GM18873 (cell line): ENCODE data around the gene MBP.
"Not testable (repeated sequence)": the region's sequence is repeated elsewhere in the genome, so short reads cannot be mapped to it uniquely, and the experiment has no call there.

ENCODE experiments used
- ATAC-seq: cut with Tn5 transposase; IDR thresholded peaks from one replicate; pipeline ENCODE4 v1.9.1; 2021; ENCODE audit warnings: mild to moderate bottlenecking, moderate library complexity, moderate number of reproducible peaks; ENCODE audit not compliant: unreplicated experiment, low FRiP score

The MBP gene

DNA sequence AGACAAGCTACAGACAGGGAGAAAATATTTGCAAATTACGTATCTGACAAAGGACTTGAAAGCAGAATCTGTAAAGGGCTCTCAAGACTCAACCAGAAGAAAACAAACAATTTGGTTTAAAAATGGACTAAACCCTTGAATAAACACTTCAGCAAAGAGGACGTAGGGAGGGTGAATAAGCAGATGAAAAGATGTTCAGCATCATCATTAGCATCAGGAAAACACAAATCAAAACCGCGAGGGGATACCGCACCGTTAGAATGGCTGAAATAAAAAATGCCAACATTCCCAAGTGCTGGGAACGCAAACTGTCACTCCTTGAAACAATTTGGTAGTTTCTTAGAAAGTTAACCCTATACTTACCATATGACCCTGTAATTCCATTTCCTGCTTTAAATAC, 136.7 kb downstream of the MBP start:
- ATAC-seq = no peak

DNA sequence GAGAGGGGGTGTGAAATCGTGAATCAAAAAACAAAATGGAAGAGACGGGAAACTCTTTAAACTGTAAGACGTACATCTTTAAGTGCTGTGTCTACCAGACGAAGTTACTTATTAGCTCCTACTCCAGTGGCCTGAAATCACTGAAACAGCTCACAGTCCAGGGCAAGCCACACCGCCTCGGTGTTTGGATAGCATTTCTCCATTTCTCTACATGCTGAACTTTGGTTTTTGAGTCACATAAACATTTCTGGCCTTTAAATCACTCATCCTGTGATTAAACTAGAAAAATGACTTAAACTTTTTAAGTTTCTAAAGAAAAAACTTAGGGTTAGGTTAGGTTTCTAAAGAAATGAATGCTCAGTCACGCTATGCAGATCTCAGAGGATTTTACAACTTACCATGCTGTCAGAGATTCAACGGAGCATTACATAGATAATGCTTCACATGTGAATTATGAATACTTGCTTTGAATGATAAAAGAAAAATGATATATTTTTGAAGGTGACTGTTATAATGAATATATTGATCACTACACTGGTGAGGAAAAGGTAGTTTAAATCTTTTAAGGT, 138.4 kb downstream of the MBP start:
- no peak for ATAC-seq

DNA sequence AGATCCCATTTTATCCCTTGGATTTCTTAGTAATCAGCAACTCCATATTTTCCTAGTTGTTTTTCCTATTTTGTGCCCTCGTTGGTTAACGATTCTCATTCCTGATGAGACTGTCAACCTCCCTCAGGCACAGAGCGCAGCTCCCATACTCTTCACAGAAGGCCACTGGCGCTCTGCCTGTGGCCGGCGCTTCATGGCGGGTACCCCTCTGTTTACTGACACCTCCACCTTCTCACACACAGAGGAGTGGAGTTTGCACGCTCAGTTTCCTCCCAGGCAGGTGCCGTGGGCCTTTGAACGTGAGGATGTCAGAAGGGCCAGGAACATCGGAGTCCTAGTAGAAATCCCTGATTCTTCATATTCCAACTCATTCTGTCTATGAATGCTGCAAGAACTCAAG, 139.0 kb downstream of the MBP start:
- no peak for ATAC-seq

DNA sequence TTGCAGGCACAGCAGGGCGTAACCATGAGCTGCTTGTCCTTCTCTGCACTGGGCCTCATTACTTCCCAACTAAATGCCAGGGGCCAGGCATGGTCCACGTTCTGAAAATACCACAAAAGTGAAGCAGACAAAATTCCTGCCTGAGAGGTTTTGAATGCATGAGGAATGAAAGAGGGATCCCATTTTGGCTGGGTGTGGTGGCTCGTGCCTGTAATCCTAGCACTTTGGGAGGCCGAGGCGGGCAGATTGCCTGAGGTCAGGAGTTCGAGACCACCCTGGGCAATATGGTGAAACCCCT, 139.5 kb downstream of the MBP start:
- ATAC-seq = no peak

DNA sequence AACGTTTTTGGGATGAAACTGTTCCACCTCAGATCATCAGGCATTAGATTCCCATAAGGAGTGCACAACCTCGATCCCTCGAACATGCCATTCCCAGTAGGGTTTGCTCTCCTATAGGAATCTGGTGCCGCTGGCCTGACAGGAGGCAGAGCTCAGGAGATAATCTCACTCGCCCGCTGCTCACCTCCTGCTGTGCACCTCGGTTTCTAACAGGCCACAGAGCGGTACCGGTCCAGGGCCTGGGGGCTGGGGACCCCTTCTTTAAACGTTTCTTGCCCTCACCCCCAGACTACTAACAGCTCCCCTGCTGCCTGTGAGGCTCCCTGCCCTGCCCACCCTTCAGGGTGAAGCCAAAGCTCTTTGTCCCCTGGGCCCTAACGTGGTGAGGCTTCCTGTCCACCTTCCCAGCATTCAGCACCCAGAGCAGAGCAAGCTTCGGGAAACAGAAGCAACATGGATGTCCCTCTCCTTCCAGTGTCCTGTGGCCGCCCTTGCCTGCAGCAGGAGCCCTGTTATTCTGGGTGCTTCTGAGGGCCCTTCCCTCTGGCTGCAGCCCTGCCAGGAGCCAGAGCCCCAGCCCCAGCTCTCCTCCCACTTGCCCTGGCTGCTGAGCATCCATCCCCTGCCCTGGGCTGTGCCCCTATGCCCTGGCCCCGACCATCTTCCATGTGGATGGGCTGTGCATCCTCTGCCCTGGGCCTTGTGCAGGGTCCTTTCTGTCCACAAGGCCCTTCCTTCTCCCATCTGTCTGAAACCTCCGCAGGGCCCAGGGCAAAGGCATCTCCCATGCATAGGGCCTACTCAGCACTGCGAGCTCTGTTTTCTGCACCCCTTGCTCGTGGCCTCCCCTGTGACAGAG, 140.1 kb downstream of the MBP start:
- no peak for ATAC-seq

DNA sequence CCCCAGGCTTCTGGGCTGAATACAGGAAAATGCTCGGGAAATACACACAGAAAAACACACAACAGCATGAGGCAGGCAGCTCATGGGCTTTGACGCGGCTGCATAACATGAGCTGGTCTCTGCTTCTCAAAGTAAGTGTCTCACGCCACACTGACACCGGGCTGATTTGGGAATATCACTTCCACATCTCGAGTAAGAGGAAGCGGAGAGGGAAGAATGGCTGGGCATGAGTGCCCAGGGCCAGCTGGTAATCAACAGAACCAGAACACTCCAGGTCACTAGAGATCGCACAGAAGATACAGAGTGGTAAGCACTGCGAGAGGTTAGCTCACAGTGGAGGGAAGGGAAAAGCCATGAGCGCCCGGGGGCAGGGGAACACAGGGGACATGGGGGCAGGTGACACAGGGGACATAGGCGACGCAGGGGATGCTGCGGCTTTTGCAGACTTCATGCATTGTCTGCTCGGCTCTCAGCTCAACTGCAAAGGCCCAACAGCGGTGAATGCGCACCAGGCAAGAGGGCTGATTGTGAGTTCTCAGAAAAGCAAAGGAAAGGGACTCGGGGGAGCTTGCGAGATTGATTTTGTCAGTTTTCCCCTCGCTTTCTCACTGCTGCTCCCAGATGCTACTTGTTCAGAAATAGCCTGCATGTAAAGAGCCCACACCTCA, 141.4 kb downstream of the MBP start:
- no peak for ATAC-seq

DNA sequence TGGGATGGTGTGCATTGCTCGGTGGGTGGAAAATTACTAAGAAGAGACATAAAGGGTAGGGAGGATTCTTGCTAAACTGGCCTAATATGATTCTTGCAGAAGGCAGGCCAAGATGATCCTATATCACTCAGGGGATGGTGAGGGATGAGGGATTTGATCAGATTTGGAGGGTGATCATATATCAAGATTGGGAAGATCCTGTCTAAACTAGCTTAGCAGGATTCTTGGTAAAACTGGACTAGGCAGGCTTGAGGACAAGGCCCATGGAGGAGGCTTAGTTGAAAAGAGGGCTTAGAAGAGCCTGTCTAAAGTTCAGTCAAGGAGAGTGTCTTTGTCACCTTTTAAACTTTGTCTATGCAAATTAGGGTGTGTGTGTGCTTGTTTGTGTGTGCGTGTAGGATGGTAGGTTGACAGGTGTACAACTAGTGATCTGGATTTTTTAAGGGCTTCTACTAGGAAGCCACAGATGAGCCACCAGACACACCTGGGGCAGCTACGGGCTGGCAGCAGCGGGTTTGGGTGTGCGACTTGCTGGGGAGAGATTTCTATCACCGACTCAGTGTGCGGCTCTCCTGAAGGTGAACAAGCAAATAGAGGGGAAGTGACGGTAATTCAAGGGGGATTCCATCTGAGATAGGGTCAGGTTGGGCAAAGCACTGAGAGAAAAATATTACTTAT, 142.1 kb downstream of the MBP start:
- not testable (repeated sequence) for ATAC-seq

DNA sequence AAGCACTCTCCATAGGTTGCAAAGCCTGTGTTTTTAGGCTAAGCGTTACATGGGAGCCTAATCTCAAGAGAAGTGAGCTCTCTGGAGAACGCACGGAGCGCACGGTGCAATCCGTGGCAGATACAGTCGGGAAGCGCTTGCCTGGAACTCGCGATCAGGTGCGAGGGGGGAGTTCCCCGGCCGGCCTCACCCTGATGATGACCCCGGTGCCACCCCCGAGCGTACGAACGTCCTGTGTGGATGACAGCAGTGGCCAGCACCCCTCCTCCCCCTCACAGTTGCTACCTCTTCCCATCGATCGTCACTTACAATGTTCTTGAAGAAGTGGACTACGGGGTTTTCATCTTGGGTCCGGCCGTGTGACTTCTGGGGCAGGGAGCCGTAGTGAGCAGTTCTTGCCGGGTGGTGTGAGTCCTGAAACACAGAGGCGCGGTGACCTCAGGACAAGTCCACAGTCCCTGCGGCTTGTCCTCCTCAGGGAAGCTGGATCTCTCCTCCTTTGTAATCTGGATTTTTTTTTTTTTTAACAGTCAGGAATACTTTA, 142.9 kb downstream of the MBP start:
- ATAC-seq = no peak

DNA sequence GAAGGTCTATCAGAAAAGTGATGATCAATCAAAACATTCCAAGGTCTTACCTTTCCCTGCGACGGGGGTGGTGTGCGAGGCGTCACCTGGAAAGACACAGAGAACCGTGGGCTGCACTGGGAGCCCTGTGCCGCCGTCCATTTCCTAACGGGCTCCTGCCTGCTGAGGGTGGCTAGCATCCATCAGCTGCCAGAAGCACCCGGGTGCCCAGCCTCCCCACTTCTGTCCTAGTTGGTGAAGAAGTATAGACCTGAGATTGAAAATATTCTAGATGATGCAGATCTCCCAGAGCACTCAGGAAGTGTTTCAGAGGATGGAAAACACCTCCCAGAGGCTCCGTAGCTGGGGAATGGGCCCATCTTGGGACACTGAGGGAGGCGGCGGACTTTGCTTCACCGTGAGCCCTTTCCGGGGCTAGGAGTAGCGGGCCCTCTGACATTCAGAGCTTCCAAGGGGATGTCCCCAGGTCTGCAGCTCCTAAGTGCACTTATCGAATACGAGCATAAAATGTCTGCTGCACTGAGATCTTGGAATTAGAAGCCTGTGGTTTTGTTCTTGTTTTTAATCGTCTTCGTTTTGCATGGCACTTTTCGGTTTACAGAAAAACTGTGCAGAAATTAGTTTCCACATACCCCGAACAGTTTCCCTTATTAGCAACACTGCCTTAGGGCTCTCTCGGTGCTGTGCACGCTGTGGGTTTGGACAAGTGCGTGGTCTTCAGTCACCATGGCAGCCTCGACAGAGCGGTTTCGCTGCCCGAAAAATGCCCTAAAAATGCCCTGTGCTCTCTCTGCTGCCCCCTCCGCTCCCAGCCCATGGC, 143.5 kb downstream of the MBP start:
- peak; percentile 56 for ATAC-seq

DNA sequence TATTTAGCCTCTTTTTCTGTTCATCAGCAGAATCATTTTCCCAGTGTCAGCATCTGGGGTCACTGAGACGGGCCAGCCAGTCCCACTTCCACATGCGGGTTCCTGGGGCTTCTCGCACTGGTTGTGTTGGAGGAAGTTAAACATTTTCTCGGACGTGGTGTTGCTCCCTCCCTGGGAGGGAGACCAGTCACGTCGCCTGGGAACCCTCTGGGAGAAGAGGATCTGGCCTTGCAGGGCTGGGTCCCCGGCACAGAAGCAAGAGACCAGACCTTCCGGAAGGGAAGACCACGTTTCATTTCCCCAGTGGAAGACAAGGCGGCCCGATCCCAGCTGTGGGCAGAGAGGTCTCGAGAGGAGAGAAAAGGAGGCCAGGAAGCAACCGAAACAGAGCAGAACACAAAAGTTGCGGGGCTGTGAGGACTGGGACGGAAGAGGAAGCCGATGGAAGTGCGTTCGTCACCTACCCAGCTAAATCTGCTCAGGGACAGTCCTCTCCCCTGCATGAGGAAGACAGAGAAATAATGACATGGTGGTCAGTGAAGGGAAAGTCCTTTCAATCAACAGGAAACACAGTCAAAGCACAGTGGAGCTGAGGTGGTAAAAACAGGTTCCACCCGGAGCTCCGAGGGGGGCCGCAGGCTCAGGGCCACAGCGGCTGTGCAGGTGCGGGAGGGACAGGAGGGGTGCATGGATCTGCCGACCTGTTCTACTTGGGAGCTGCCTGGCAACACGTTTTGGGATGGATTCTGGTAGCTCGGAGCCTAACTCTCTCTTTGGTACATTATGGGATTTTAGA, 144.4 kb downstream of the MBP start:
- ATAC-seq = no peak

DNA sequence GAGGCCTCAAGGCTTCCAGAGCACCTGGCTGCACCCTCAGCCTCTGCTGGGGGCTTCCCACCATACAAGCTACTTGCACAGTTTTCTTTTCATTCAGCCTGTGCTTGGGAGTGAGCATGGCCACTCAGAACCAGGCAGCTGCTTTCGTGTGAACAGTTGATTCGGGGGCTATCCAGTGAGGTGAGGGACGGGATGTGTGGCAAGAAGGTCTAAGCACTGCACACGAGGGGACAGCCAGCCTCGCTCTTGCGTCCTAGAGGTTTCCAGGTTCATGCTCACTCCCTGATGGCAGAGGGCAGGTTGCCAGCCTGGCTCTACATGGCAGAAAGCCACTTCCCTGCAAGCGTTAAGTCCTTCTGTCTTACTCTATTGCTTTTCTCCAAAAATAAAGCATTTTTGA, 146.2 kb downstream of the MBP start:
- ATAC-seq = no peak

DNA sequence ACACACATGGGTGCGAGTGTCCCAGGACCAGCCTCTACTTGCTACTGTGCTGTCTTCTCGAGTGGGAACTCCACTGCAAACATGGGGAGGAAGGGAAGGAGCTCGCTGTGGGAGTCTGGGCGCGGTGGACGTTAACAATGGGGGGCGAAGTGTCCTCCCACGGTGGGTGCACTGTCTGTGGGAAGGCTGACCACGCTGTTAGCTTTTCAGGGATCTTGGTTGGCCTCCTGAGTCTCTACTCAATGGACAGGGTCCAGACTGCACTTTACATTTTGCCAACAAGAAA, 146.7 kb downstream of the MBP start:
- ATAC-seq = no peak

DNA sequence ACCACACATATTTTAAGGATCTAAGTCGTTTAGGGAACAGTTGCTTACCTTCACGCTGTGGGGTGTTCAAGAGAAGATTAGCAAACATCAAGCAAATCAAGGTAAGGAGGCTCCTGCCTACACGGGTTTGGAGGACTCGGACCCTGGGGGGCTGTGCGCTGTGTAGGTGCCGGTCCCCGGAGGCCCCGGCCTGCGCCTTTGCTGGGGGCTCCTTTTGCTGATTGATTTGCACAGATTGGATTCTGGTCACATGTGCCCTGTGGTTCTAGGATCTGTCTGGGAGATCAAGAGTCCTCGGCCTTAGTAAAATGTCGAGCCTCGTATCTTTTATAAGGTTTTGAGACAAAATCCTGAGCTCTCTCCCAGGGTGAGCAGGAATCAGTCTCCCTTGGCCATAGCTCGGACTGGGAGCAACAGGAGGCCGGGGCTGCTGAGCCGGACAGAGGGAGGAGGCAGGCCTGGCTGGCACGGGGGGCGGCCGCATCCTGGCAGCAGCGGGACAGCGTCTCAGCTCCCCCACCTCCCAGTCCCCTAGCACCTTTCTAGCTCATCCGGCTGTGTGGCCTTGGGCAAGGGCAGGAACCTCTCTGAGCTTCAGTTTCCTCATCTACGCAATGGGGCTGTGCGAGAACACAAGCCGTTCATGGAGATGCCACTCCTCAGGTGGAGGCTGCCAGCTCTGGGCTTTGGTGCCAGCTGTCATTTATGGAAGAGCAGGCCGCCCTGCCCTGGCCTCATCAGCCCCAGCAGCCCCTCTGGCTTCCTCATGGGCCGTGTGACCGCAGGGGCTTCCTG, 147.2 kb downstream of the MBP start:
- ATAC-seq = no peak

DNA sequence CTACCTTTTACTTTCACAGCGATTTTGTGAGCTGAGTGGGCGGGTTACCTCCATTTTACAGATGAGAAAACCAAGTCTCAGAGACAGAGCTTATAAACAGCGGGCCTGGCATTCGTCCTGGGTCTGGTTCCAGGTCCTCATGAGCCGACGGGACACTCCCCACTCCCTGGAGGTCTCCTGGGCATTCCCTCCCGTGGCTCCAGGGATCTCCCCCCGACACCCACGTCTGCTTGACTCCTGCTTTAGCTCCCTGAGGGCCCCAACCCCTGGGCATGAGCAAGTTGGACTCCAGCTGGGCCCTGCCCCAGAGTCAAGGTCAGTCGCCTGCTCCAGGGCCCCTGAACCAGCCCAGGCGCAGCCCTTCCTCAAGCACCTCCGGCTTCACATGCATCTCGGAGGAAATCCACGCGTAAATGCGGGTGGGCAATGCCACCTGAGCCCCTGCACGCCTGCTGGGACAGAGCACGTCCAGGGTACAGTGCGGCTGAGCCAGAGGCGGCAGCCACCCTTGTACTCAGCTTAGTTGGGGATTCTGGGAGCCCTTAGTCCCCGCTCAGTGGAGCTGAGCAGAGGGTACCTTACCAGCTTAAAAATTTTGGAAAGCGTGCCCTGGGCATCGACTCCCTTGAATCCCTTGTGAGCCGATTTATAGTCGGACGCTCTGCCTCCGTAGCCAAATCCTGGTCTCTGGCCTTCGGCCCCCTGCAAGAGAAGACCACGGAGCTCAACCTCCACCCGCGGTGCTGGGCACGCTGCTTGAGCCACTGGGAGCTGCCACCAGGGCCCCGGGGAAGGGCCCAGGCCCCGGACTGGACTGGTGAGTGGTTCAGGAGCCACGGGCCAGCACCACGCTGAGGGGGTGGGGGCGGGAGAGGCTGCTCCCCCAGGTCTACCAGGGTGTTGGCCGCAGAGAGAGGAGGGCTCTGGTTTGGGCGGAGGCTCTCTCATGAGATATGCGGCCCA, 148.1 kb downstream of the MBP start:
- ATAC-seq = no peak

DNA sequence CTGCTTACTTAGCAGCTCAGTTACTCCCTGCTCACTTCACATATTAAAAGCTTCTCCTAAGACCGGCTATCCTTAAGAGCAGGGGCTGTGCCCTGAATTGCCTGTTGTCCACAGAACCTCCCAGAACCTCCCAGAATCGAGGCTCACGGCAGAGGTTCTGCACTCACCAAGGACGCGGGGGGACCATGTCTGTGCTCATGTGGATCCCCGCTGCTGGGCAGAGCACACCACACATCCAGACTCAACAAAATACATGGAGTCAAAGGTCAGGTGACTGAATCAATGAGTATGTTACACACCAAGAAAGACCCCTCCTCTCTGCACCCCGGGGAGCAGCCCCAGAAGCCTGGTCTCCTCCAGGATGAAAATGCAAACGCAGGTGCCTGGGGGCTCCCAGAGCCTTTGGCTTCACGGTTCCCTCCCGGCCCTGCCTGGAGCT, 149.0 kb downstream of the MBP start:
- no peak for ATAC-seq

DNA sequence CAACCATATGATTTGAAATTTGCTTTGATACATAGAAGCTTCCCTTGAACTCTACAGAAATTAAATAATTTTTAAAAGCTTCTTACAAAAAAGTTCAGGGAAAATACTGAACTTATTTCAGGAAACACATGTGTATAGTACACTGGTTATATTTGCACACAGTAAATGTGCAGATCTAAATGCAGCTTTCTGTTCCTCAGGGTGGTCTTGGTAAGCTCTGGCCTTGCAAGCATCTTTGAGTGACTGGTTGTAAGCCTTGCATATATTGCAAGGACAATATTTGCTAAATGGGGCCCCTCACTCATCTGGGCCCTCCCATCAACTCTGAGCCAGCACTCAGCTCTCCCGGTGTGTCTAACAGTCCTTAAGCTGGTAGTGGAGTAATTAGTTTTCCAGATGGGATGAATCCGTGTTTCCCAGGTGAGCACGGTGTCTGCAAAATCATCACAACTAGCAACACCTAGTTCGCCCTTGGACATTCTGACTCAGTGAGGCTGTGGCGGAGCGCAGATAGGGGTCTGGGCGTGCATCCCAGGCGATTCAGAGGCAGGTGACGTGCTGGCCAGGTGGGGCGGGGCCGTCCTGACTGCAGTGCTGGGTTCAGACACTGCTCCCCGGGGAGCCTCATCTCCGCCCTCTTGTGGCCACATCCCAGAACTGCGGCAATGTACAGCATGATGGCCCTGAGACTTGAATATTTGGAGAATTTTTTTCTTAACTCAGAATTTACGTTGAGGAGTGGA, 149.6 kb downstream of the MBP start:
- ATAC-seq = peak; percentile 58

DNA sequence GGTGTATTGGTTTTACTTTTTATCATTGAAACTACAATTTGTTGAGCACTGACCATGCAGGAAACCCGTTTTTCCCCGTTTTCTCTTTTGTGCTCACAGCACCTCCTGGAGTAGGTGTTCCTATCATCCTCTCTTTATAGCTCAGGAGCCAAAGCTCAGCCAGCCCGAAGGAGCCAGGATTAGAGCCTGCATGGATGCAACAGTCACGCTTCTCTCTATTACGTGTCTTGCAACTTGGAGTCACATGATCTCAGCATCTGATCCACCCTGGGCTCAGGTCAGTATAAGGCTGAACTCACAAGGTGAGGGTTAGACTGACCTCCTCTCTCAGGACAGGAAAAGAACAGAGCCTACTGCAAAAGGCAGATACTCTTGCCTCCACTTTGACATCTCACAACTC, 150.5 kb downstream of the MBP start:
- ATAC-seq = no peak
